Effector CD8-positive, alpha-beta T cell (primary cell): ENCODE results near the gene PML.
"Not testable (repeated sequence)": the region's sequence is repeated elsewhere in the genome, so short reads cannot be mapped to it uniquely, and the experiment has no call there.

ENCODE experiments used
- DNase-seq: peaks from one replicate; lab custom pipeline; 2025; lab: John Stamatoyannopoulos, UW

Gene PML

GRCh38 chr15:73957785-73958184 lies 36.7 kb upstream of the PML start:
- no peak for DNase-seq

- DNase-seq, result no peak
These were observed 35.4 kb upstream of the PML start for GRCh38 chr15:73959012-73959581.

GRCh38 chr15:73959801-73960200 lies 34.7 kb upstream of the PML start:
- no peak for DNase-seq

- DNase-seq, result not testable (repeated sequence)
These were observed 33.9 kb upstream of the PML start for GRCh38 chr15:73960472-73961070.

- no peak for DNase-seq
These were observed 32.1 kb upstream of the PML start for GRCh38 chr15:73962433-73962832.

- peak; percentile 81 for DNase-seq
These were observed 29.8 kb upstream of the PML start for GRCh38 chr15:73964736-73965093.

- DNase-seq, result no peak
These were observed 29.3 kb upstream of the PML start for GRCh38 chr15:73965094-73965757.

- no peak for DNase-seq
These were observed 28.8 kb upstream of the PML start for GRCh38 chr15:73965758-73966113.

- no peak for DNase-seq
These were observed 26.1 kb upstream of the PML start for GRCh38 chr15:73968461-73968860.

- DNase-seq, result no peak
These were observed 25.3 kb upstream of the PML start for GRCh38 chr15:73969151-73969759.

GRCh38 chr15:73972984-73973682 lies 21.4 kb upstream of the PML start:
- DNase-seq, result peak; percentile 66

- not testable (repeated sequence) for DNase-seq
These were observed 20.8 kb upstream of the PML start for GRCh38 chr15:73973683-73974200.

- DNase-seq, result peak; percentile 9
These were observed 18.9 kb upstream of the PML start for GRCh38 chr15:73975440-73976125.

GRCh38 chr15:73978896-73979295 lies 15.6 kb upstream of the PML start:
- no peak for DNase-seq

GRCh38 chr15:73979636-73980035 lies 14.9 kb upstream of the PML start:
- DNase-seq, result no peak

GRCh38 chr15:73981761-73982221 lies 12.7 kb upstream of the PML start:
- DNase-seq, result no peak

- DNase-seq, result no peak
These were observed 12.1 kb upstream of the PML start for GRCh38 chr15:73982222-73982962.

GRCh38 chr15:73983211-73983727 lies 11.2 kb upstream of the PML start:
- DNase-seq, result no peak

- DNase-seq, result no peak
These were observed 10.7 kb upstream of the PML start for GRCh38 chr15:73983773-73984172.

GRCh38 chr15:73984208-73984979 lies 10.1 kb upstream of the PML start:
- no peak for DNase-seq
